MM.1S (cell line): ENCODE results near the gene GPATCH2.

Source experiments
- DNase-seq: peaks from one replicate; pipeline ENCODE4 v3.0.0-alpha.2; 2015
- H2AFZ ChIP-seq: fragments of 300-600 bp; sonication (generic); 2 replicates; pipeline ENCODE4 v1.6.0; 2016; ENCODE audit warnings: antibody characterized with exemption, low read length
- H3F3A ChIP-seq: fragments of 300-600 bp; sonication (generic); 2 replicates; pipeline ENCODE4 v1.6.1; 2016; ENCODE audit warnings: mild to moderate bottlenecking, antibody characterized with exemption, low read length, moderate library complexity, mixed read lengths; ENCODE audit not compliant: insufficient read depth
- H3K27ac ChIP-seq: fragments of 300-600 bp; sonication (generic); 2 replicates; pipeline ENCODE4 v1.5.1; 2016; ENCODE audit warnings: mild to moderate bottlenecking, low read length
- H3K27me3 ChIP-seq: fragments of 300-600 bp; sonication (generic); replicated peaks from 2 replicates; pipeline ENCODE4 v1.6.0; 2016; ENCODE audit warnings: low read length; ENCODE audit not compliant: insufficient read depth
- H3K36me3 ChIP-seq: fragments of 300-600 bp; sonication (generic); replicated peaks from 2 replicates; pipeline ENCODE4 v1.6.1; 2016; ENCODE audit warnings: mild to moderate bottlenecking, low read length, mixed read lengths; ENCODE audit not compliant: insufficient read depth
- H3K4me1 ChIP-seq: fragments of 300-600 bp; sonication (generic); 2 replicates; pipeline ENCODE4 v1.6.1; 2016; ENCODE audit warnings: low read length, mixed read lengths
- H3K4me2 ChIP-seq: fragments of 300-600 bp; sonication (generic); 2 replicates; pipeline ENCODE4 v1.6.0; 2016; ENCODE audit warnings: low read depth, low read length
- H3K4me3 ChIP-seq: fragments of 300-600 bp; sonication (generic); 2 replicates; pipeline ENCODE4 v1.5.1; 2016; ENCODE audit warnings: low read length, mixed read lengths
- H3K79me2 ChIP-seq: fragments of 300-600 bp; sonication (generic); 2 replicates; pipeline ENCODE4 v1.6.1; 2016; ENCODE audit warnings: mixed run types, low read length, mixed read lengths
- H3K9ac ChIP-seq: fragments of 300-600 bp; sonication (generic); 2 replicates; pipeline ENCODE4 v1.6.1; 2016; ENCODE audit warnings: low read length, mixed read lengths
- H3K9me2 ChIP-seq: fragments of 300-600 bp; sonication (generic); replicated peaks from 2 replicates; pipeline ENCODE4 v1.6.1; 2016; ENCODE audit warnings: mild to moderate bottlenecking, low read length, mixed read lengths; ENCODE audit not compliant: insufficient read depth
- H3K9me3 ChIP-seq: fragments of 300-600 bp; sonication (generic); replicated peaks from 2 replicates; pipeline ENCODE4 v1.6.1; 2016; ENCODE audit warnings: mild to moderate bottlenecking, low read length, mixed read lengths; ENCODE audit not compliant: insufficient read depth
- H4K20me1 ChIP-seq: fragments of 300-600 bp; sonication (generic); 2 replicates; pipeline ENCODE4 v1.6.1; 2016; ENCODE audit warnings: mild to moderate bottlenecking, low read length, moderate library complexity, mixed read lengths; ENCODE audit not compliant: insufficient read depth
- EZH2 ChIP-seq: fragments of 300-600 bp; sonication (generic); optimal IDR thresholded peaks from 2 replicates; pipeline ENCODE3; 2017; ENCODE audit warnings: low read depth, mild to moderate bottlenecking, antibody characterized with exemption, low read length, mixed read lengths
- EZH2phosphoT487 ChIP-seq: fragments of 300-600 bp; sonication (generic); IDR thresholded peaks from 2 replicates; pipeline ENCODE4 v1.6.1; 2018; ENCODE audit warnings: antibody characterized with exemption, low read length
- TF ChIP-seq, protein P1 (sequence below): fragments of 300-600 bp; sonication (generic); IDR thresholded peaks from 2 replicates; pipeline ENCODE4 v1.5.1; 2016; ENCODE audit warnings: antibody characterized with exemption, low read length, mixed read lengths

Gene GPATCH2

DNA sequence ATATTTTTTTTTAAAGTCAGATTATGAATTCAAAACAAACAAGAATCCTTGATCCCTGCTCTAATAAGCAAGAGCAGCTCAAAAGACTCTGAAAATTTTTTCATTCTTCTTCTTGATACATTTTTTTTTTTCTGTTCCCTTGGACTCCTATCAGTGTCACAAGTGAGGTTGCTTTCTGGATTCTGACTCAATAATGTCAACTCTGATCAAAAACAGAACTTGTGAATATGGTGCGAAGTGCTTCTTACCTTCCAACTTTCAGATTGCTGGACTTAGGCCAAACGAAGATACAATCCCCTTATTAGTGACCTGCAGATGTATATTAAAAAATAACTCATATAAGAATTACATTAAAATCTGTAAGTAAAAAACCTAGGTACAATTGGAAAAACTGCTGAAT, 136.1 kb downstream of the GPATCH2 start:
- H3K27ac ChIP-seq, result no peak overlapping the region
- no peaks in the 10 kb centered on the region for H3K9me3 ChIP-seq
- no peaks in the 10 kb centered on the region for H4K20me1 ChIP-seq
- TF ChIP-seq, protein P1, sequence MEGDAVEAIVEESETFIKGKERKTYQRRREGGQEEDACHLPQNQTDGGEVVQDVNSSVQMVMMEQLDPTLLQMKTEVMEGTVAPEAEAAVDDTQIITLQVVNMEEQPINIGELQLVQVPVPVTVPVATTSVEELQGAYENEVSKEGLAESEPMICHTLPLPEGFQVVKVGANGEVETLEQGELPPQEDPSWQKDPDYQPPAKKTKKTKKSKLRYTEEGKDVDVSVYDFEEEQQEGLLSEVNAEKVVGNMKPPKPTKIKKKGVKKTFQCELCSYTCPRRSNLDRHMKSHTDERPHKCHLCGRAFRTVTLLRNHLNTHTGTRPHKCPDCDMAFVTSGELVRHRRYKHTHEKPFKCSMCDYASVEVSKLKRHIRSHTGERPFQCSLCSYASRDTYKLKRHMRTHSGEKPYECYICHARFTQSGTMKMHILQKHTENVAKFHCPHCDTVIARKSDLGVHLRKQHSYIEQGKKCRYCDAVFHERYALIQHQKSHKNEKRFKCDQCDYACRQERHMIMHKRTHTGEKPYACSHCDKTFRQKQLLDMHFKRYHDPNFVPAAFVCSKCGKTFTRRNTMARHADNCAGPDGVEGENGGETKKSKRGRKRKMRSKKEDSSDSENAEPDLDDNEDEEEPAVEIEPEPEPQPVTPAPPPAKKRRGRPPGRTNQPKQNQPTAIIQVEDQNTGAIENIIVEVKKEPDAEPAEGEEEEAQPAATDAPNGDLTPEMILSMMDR, result no peak
- TF ChIP-seq EZH2phosphoT487 (no peak), EZH2 (no peak)
- no peak overlapping the region for H3K9ac ChIP-seq
- H3K4me1 ChIP-seq, result no peaks in the 10 kb centered on the region
- no peak for DNase-seq
- H3K27me3 ChIP-seq, result no peaks in the 10 kb centered on the region
- H3K36me3 ChIP-seq, result no peaks in the 10 kb centered on the region
- no peaks in the 10 kb centered on the region for H3K79me2 ChIP-seq
- H2AFZ ChIP-seq, result no peak overlapping the region
- H3K4me3 ChIP-seq, result no peak overlapping the region
- no peaks in the 10 kb centered on the region for H3F3A ChIP-seq
- H3K4me2 ChIP-seq, result no peak overlapping the region
- H3K9me2 ChIP-seq, result no peaks in the 10 kb centered on the region

DNA sequence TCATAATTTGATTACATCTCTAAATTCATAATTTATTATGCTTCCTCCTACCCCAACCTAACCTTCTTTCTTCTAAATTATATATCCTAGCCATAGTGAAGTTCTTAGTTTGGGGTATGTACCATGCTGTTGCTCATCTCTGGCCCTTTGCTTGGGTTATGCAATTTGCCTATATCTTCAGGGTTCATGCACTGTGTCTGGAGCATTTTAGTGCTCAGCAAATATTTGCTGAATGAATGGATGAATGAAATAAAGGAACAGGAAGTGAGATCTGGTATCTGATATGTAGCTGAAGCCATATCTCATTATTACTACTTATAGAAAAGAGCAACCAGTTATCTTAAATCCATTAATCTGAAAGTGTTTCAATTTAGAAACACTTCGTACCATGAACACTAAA, 137.6 kb downstream of the GPATCH2 start:
- no peak overlapping the region for H2AFZ ChIP-seq
- H3F3A ChIP-seq, result no peaks in the 10 kb centered on the region
- H3K27ac ChIP-seq, result no peak overlapping the region
- TF ChIP-seq EZH2phosphoT487 (no peak), EZH2 (no peak)
- TF ChIP-seq, protein P1, result no peak
- H4K20me1 ChIP-seq, result no peaks in the 10 kb centered on the region
- no peak overlapping the region for H3K9ac ChIP-seq
- H3K9me2 ChIP-seq, result no peaks in the 10 kb centered on the region
- H3K79me2 ChIP-seq, result no peaks in the 10 kb centered on the region
- H3K27me3 ChIP-seq, result no peaks in the 10 kb centered on the region
- no peak overlapping the region for H3K4me2 ChIP-seq
- no peaks in the 10 kb centered on the region for H3K36me3 ChIP-seq
- no peak overlapping the region for H3K4me3 ChIP-seq
- no peaks in the 10 kb centered on the region for H3K4me1 ChIP-seq
- DNase-seq, result no peak
- no peaks in the 10 kb centered on the region for H3K9me3 ChIP-seq

DNA sequence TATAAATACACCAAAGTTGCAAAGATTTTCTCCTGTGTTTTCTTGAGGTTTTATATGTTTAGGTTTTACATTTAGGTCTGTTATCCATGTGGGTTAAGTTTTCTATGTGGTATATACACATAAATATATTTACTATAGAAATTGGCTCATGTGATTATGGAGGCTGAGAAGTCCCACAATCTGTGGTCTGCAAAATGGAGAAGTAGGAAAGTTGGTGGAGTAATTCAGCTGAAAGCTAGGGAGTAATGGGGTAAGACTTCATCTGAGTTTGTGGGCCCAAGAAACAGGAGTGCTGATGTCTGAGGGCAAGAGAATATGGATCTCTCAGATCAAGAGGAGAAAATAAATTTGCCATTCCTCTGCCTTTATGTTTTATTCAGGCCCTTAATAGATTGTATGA, 146.0 kb downstream of the GPATCH2 start:
- Histone ChIP-seq H3K4me3 (no peak overlapping the region), H3K27ac (no peak overlapping the region), H3K4me2 (no peak overlapping the region), H3K4me1 (no peaks in the 10 kb centered on the region), H2AFZ (no peak overlapping the region), H3K9me2 (no peaks in the 10 kb centered on the region), H4K20me1 (no peaks in the 10 kb centered on the region), H3K9me3 (no peaks in the 10 kb centered on the region), H3F3A (no peaks in the 10 kb centered on the region), H3K27me3 (no peaks in the 10 kb centered on the region), H3K9ac (no peak overlapping the region), H3K36me3 (no peaks in the 10 kb centered on the region), H3K79me2 (no peaks in the 10 kb centered on the region)
- TF ChIP-seq EZH2phosphoT487 (no peak), EZH2 (no peak)
- TF ChIP-seq, protein P1, result no peak
- DNase-seq, result no peak
